ENCODE results near the gene AFAP1. TPM values are rescaled to one million over a fixed set of nuclear protein-coding genes. Genes with fewer than 3 reads are reported as not detected.

AFAP1 gene
- total and polyA plus RNA-seq, 5 donors from 2014 or later = 1.8 to 5.0 (median 2.2) TPM

- no peak for ATAC-seq (ENCODE audit: low read depth in 2 of 2)
- H3K27ac ChIP-seq (ENCODE audit: insufficient read depth, low read length, poor library complexity, severe bottlenecking) = no peak overlapping the region
- no peak overlapping the region for H3K4me3 ChIP-seq (ENCODE audit: low read depth, low read length)
- Mint-ChIP-seq H3K36me3 (peaks cover 15% of the 10 kb centered on the region), H3K4me1 (peaks cover 0 to 2% (median 0%) of the 10 kb centered on the region in 4 donors), H3K27me3 (no peaks in the 10 kb centered on the region), H3K9me3 (no peaks in the 10 kb centered on the region), H3K4me3 (no peak overlapping the region), H3K27ac (no peak overlapping the region)
- H3K4me1 ChIP-seq (ENCODE audit: control insufficient read depth, insufficient read depth, low read length, poor library complexity, severe bottlenecking) = no peaks in the 10 kb centered on the region
- peaks cover 10% of the 10 kb centered on the region for H3K36me3 ChIP-seq (ENCODE audit: control insufficient read depth, insufficient read depth, low read length)
- no peak for DNase-seq
- no peaks in the 10 kb centered on the region for H3K27me3 ChIP-seq (ENCODE audit: control insufficient read depth, insufficient read depth, low read length)
- no peaks in the 10 kb centered on the region for H3K9me3 ChIP-seq (ENCODE audit: control insufficient read depth in 2 of 2, low read length in 2 of 2)
Observed at GRCh38 chr4:7810783-7811535, 128.7 kb downstream of the AFAP1 start.

DNA sequence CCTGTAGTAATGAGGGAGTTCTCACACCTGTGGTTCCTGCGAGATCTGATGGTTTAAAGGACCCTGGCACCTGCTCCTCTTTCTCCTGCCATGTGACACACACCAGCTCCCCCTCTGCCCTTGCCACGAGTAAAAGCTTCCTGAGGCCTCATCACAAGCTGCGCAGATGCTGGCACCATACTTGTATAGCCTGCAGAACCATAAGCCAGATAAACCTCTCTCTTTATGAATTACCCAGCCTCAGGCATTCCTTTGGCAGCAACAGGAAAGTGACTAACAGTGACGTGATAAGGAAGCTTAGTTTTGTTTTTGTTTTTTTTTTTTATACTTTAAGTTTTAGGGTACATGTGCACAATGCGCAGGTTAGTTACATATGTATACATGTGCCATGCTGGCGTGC lies 130.9 kb downstream of the AFAP1 start:
- H3K27ac ChIP-seq (ENCODE audit: insufficient read depth, low read length, poor library complexity, severe bottlenecking) = no peak overlapping the region
- no peaks in the 10 kb centered on the region for H3K4me1 ChIP-seq (ENCODE audit: control insufficient read depth, insufficient read depth, low read length, poor library complexity, severe bottlenecking)
- no peaks in the 10 kb centered on the region for H3K27me3 Mint-ChIP-seq
- H3K4me3 ChIP-seq (ENCODE audit: low read depth, low read length) = no peak overlapping the region
- DNase-seq = no peak
- H3K4me3 Mint-ChIP-seq = no peak overlapping the region
- peaks cover 12% of the 10 kb centered on the region for H3K36me3 Mint-ChIP-seq
- no peaks in the 10 kb centered on the region for H3K9me3 ChIP-seq (ENCODE audit: control insufficient read depth in 2 of 2, low read length in 2 of 2)
- H3K27me3 ChIP-seq (ENCODE audit: control insufficient read depth, insufficient read depth, low read length) = no peaks in the 10 kb centered on the region
- H3K4me1 Mint-ChIP-seq = peaks cover 0 to 10% (median 3%) of the 10 kb centered on the region in 4 donors
- ATAC-seq (ENCODE audit: low read depth in 2 of 2) = no peak
- no peaks in the 10 kb centered on the region for H3K9me3 Mint-ChIP-seq
- no peaks in the 10 kb centered on the region for H3K36me3 ChIP-seq (ENCODE audit: control insufficient read depth, insufficient read depth, low read length)
- no peak overlapping the region for H3K27ac Mint-ChIP-seq

- Histone ChIP-seq H3K36me3 (ENCODE audit: control insufficient read depth, insufficient read depth, low read length) (no peaks in the 10 kb centered on the region), H3K4me1 (ENCODE audit: control insufficient read depth, insufficient read depth, low read length, poor library complexity, severe bottlenecking) (no peaks in the 10 kb centered on the region), H3K4me3 (ENCODE audit: low read depth, low read length) (no peak overlapping the region), H3K9me3 (ENCODE audit: control insufficient read depth in 2 of 2, low read length in 2 of 2) (no peaks in the 10 kb centered on the region), H3K27me3 (ENCODE audit: control insufficient read depth, insufficient read depth, low read length) (no peaks in the 10 kb centered on the region), H3K27ac (ENCODE audit: insufficient read depth, low read length, poor library complexity, severe bottlenecking) (no peak overlapping the region)
- no peak for ATAC-seq (ENCODE audit: low read depth in 2 of 2)
- Mint-ChIP-seq H3K4me1 (peaks cover 0 to 10% (median 3%) of the 10 kb centered on the region in 4 donors), H3K27me3 (no peaks in the 10 kb centered on the region), H3K36me3 (peaks cover 12% of the 10 kb centered on the region), H3K27ac (no peak overlapping the region), H3K4me3 (no peak overlapping the region), H3K9me3 (no peaks in the 10 kb centered on the region)
- no peak for DNase-seq
Observed at GRCh38 chr4:7808181-7808580, 131.5 kb downstream of the AFAP1 start.

- H3K27ac Mint-ChIP-seq = peak overlapping the region in 2 of 3 donors; percentile 21 to 76
- peaks cover 0 to 13% (median 3%) of the 10 kb centered on the region in 4 donors for H3K4me1 Mint-ChIP-seq
Observed at GRCh38 chr4:7807351-7807921, 132.2 kb downstream of the AFAP1 start.

DNA sequence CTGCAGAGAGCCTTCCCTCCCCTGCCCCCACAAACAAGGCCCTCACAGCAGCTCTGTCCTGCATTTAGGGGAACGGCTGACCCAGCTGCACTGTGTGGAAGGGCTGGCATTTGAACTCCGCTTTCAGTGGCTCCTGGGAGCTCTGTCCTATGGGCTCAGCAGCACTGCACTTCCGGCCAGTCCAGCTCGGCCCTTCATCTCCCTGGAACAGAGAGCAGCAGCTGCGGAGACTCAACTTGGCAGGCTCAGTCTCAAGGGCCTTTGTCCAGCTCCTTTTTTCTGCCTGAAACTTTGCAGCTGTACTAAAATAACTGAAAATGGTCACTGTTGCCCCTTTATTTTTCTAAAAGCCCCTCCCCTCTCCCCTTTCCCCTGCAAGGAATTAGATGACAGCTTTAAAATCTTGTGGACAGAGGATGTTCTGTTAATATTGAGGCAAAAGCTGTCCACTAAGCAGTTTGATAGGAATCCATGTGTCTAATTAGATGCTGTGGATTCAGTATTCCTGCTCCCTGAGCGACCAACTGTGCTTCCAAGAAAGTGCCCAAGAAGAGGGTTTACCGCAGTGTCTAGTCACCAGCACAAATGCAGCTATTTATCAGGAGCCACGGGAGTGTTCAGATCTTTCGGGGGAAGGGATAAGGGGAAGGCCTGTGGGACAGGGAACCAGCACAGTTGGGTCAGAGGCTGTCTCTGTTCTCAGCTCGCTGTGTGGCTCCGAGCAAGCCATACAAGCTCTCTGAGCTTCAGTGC lies 133.1 kb downstream of the AFAP1 start:
- ATAC-seq (ENCODE audit: low read depth in 2 of 2) (no peak), DNase-seq (no peak)
- H3K4me3 Mint-ChIP-seq = no peak overlapping the region
- Histone ChIP-seq H3K4me1 (ENCODE audit: control insufficient read depth, insufficient read depth, low read length, poor library complexity, severe bottlenecking) (no peaks in the 10 kb centered on the region), H3K27ac (ENCODE audit: insufficient read depth, low read length, poor library complexity, severe bottlenecking) (no peak overlapping the region), H3K4me3 (ENCODE audit: low read depth, low read length) (no peak overlapping the region), H3K36me3 (ENCODE audit: control insufficient read depth, insufficient read depth, low read length) (no peaks in the 10 kb centered on the region), H3K27me3 (ENCODE audit: control insufficient read depth, insufficient read depth, low read length) (no peaks in the 10 kb centered on the region), H3K9me3 (ENCODE audit: control insufficient read depth in 2 of 2, low read length in 2 of 2) (no peaks in the 10 kb centered on the region)
- peak overlapping the region in 1 of 3 donors; percentile 35 for H3K27ac Mint-ChIP-seq
- H3K9me3 Mint-ChIP-seq = no peaks in the 10 kb centered on the region
- peaks cover 7% of the 10 kb centered on the region for H3K36me3 Mint-ChIP-seq
- H3K27me3 Mint-ChIP-seq = no peaks in the 10 kb centered on the region
- peaks cover 5 to 18% (median 8%) of the 10 kb centered on the region in 4 donors for H3K4me1 Mint-ChIP-seq

More at GRCh38 chr4:7807351-7807921, 132.2 kb downstream of the AFAP1 start:
- no peaks in the 10 kb centered on the region for H3K4me1 ChIP-seq (ENCODE audit: control insufficient read depth, insufficient read depth, low read length, poor library complexity, severe bottlenecking)
- ATAC-seq (ENCODE audit: low read depth in 2 of 2) = no peak
- no peak for DNase-seq
- H3K27ac ChIP-seq (ENCODE audit: insufficient read depth, low read length, poor library complexity, severe bottlenecking) = no peak overlapping the region
- H3K36me3 ChIP-seq (ENCODE audit: control insufficient read depth, insufficient read depth, low read length) = no peaks in the 10 kb centered on the region
- Mint-ChIP-seq H3K27me3 (no peaks in the 10 kb centered on the region), H3K9me3 (no peaks in the 10 kb centered on the region), H3K4me3 (no peak overlapping the region), H3K36me3 (peaks cover 10% of the 10 kb centered on the region)
- H3K27me3 ChIP-seq (ENCODE audit: control insufficient read depth, insufficient read depth, low read length) = no peaks in the 10 kb centered on the region
- H3K9me3 ChIP-seq (ENCODE audit: control insufficient read depth in 2 of 2, low read length in 2 of 2) = no peaks in the 10 kb centered on the region
- no peak overlapping the region for H3K4me3 ChIP-seq (ENCODE audit: low read depth, low read length)

GRCh38 chr4:7805533-7806337 lies 133.9 kb downstream of the AFAP1 start:
- Histone ChIP-seq H3K9me3 (ENCODE audit: control insufficient read depth in 2 of 2, low read length in 2 of 2) (no peaks in the 10 kb centered on the region), H3K36me3 (ENCODE audit: control insufficient read depth, insufficient read depth, low read length) (no peaks in the 10 kb centered on the region), H3K4me3 (ENCODE audit: low read depth, low read length) (no peak overlapping the region), H3K27ac (ENCODE audit: insufficient read depth, low read length, poor library complexity, severe bottlenecking) (no peak overlapping the region), H3K4me1 (ENCODE audit: control insufficient read depth, insufficient read depth, low read length, poor library complexity, severe bottlenecking) (no peaks in the 10 kb centered on the region), H3K27me3 (ENCODE audit: control insufficient read depth, insufficient read depth, low read length) (no peaks in the 10 kb centered on the region)
- H3K36me3 Mint-ChIP-seq = peaks cover 7% of the 10 kb centered on the region
- H3K9me3 Mint-ChIP-seq = no peaks in the 10 kb centered on the region
- no peak for ATAC-seq (ENCODE audit: low read depth in 2 of 2)
- no peak overlapping the region for H3K4me3 Mint-ChIP-seq
- peaks cover 5 to 18% (median 9%) of the 10 kb centered on the region in 4 donors for H3K4me1 Mint-ChIP-seq
- no peak for DNase-seq
- no peaks in the 10 kb centered on the region for H3K27me3 Mint-ChIP-seq
- H3K27ac Mint-ChIP-seq = peak overlapping the region in 1 of 3 donors; percentile 3

GRCh38 chr4:7804756-7805385 lies 134.8 kb downstream of the AFAP1 start:
- H3K27ac Mint-ChIP-seq = no peak overlapping the region
- H3K4me3 ChIP-seq (ENCODE audit: low read depth, low read length) = no peak overlapping the region
- H3K27me3 Mint-ChIP-seq = no peaks in the 10 kb centered on the region
- peaks cover 11% of the 10 kb centered on the region for H3K36me3 Mint-ChIP-seq
- ATAC-seq (ENCODE audit: low read depth in 2 of 2) (no peak), DNase-seq (no peak)
- H3K4me1 ChIP-seq (ENCODE audit: control insufficient read depth, insufficient read depth, low read length, poor library complexity, severe bottlenecking) = no peaks in the 10 kb centered on the region
- H3K27ac ChIP-seq (ENCODE audit: insufficient read depth, low read length, poor library complexity, severe bottlenecking) = no peak overlapping the region
- no peaks in the 10 kb centered on the region for H3K27me3 ChIP-seq (ENCODE audit: control insufficient read depth, insufficient read depth, low read length)
- H3K4me1 Mint-ChIP-seq = peaks cover 6 to 18% (median 10%) of the 10 kb centered on the region in 4 donors
- H3K9me3 Mint-ChIP-seq = no peaks in the 10 kb centered on the region
- H3K4me3 Mint-ChIP-seq = no peak overlapping the region
- no peaks in the 10 kb centered on the region for H3K9me3 ChIP-seq (ENCODE audit: control insufficient read depth in 2 of 2, low read length in 2 of 2)
- H3K36me3 ChIP-seq (ENCODE audit: control insufficient read depth, insufficient read depth, low read length) = no peaks in the 10 kb centered on the region
